Activated T-helper 1 cell treated with anti-CD3 and anti-CD28 coated beads, Interleukin-12 subunit alpha, Interleukin-12 subunit beta, Interleukin-2, Interleukin-4 antibody, amounts not matched to agents 30 ng/mL and 10 ng/mL and 1 ng/mL, durations not matched to agents 14 hours and 24 hours and 36 hours (primary cell): ENCODE results near the gene TACSTD2. TPM values are rescaled to one million over a fixed set of nuclear protein-coding genes. Genes with fewer than 3 reads are reported as not detected.
A peak's percentile ranks its signal among the peaks of the same experiment; 100 is the strongest.
"Not testable (repeated sequence)": the region's sequence is repeated elsewhere in the genome, so short reads cannot be mapped to it uniquely, and the experiment has no call there.

Source experiments
- DNase-seq: peaks from one replicate; pipeline ENCODE4 v3.0.0; 2021; ENCODE audit warnings: low spot score
- H3K27ac Mint-ChIP-seq: one replicate; pipeline ENCODE4 v1.8.0; 2021; ENCODE audit warnings: mild to moderate bottlenecking, mixed read lengths
- H3K27me3 Mint-ChIP-seq: one replicate; pipeline ENCODE4 v1.8.0; 2022; ENCODE audit warnings: mild to moderate bottlenecking, moderate library complexity, mixed read lengths; ENCODE audit not compliant: insufficient read depth
- H3K36me3 Mint-ChIP-seq: one replicate; pipeline ENCODE4 v1.8.0; 2021; ENCODE audit warnings: low read depth, mixed read lengths
- H3K4me1 Mint-ChIP-seq: one replicate; pipeline ENCODE4 v1.8.0; 2021; ENCODE audit warnings: low read depth, mixed read lengths
- H3K4me3 Mint-ChIP-seq: one replicate; pipeline ENCODE4 v1.8.0; 2021; ENCODE audit warnings: mild to moderate bottlenecking, moderate library complexity, mixed read lengths
- H3K9me3 Mint-ChIP-seq: one replicate; pipeline ENCODE4 v1.8.0; 2021; ENCODE audit warnings: mixed read lengths
- intact Hi-C: fragments of 100-400 bp; cut with micrococcal nuclease; formaldehyde crosslinking; loops from one replicate; pipeline ENCODE4 v1.15.1; 2024
- total RNA-seq: library from RNA; stranded (reverse); gene quantifications from 2 replicates; pipeline ENCODE4 v1.2.3, GENCODE V29; 2022

Gene TACSTD2
- total RNA-seq, 1 donor from 2014 or later = not detected

DNA sequence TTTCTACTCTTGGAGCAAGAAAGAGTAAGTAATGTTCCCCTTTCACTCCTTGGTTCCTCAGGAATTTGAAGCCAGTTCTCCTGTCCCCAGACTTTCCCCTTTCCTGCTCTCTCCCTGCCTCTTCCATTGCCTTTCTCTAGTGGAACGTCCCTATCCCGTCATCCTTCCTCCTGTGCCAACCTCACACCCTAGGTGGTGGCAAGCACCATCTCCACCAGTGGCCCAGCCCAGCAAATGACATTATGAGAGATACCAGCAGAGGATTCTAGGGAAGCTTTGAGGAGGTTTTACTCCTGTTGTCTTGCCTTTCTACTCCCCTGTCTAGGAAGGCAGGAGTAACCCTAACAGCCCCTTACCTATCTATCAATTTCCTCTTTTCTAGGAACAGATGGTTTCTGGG, 8.1 kb upstream of the TACSTD2 start:
- H3K4me3 Mint-ChIP-seq = no peak overlapping the region
- no peak for DNase-seq
- intact Hi-C loops = no loop called here
- peaks cover 23% of the 10 kb centered on the region for H3K4me1 Mint-ChIP-seq
- peaks cover 2% of the 10 kb centered on the region for H3K36me3 Mint-ChIP-seq
- H3K9me3 Mint-ChIP-seq = no peaks in the 10 kb centered on the region
- H3K27ac Mint-ChIP-seq = no peak overlapping the region
- H3K27me3 Mint-ChIP-seq = peaks cover 62% of the 10 kb centered on the region

GRCh38 chr1:58584082-58584895, 7.2 kb upstream of the TACSTD2 start:
- no peak for DNase-seq
- Mint-ChIP-seq H3K27ac (peak overlapping the region; percentile 24), H3K4me1 (peaks cover 23% of the 10 kb centered on the region), H3K9me3 (no peaks in the 10 kb centered on the region), H3K4me3 (no peak overlapping the region), H3K27me3 (peaks cover 62% of the 10 kb centered on the region), H3K36me3 (peaks cover 2% of the 10 kb centered on the region)
- intact Hi-C loops = loop anchor here (1.0 kb wide), 1 partner anchor 10 kb away; no protein-coding TSS in a partner anchor

DNA sequence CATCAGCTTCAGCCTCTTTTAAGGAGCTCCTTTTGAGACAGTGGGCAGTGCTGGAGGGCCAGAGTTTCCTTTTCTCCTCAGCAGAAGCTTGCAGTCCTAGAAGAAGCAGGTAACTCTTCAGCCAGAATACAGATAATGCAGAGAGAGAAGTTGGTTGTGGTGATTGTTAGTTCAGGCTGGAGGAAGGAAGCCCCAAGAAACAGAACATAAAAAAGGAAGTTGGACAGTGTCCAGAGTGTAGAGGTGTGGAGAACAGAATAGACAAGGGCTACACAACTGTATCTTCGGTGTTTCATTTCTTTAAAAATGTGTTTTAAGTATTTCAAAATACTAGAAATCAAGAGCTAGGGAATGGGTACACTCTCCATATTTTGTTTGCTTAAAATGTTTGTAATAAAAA, 6.4 kb upstream of the TACSTD2 start:
- Mint-ChIP-seq H3K4me3 (no peak overlapping the region), H3K9me3 (no peaks in the 10 kb centered on the region), H3K27ac (no peak overlapping the region), H3K27me3 (peaks cover 60% of the 10 kb centered on the region), H3K4me1 (peaks cover 23% of the 10 kb centered on the region), H3K36me3 (peaks cover 2% of the 10 kb centered on the region)
- intact Hi-C loops = no loop called here
- no peak for DNase-seq

GRCh38 chr1:58582143-58582542, 5.1 kb upstream of the TACSTD2 start:
- DNase-seq, H3K36me3 Mint-ChIP-seq, H3K27ac Mint-ChIP-seq, H3K9me3 Mint-ChIP-seq, H3K4me3 Mint-ChIP-seq, intact Hi-C loops: not testable (repeated sequence)
- peaks cover 66% of the 10 kb centered on the region for H3K27me3 Mint-ChIP-seq
- H3K4me1 Mint-ChIP-seq = peaks cover 29% of the 10 kb centered on the region

DNA sequence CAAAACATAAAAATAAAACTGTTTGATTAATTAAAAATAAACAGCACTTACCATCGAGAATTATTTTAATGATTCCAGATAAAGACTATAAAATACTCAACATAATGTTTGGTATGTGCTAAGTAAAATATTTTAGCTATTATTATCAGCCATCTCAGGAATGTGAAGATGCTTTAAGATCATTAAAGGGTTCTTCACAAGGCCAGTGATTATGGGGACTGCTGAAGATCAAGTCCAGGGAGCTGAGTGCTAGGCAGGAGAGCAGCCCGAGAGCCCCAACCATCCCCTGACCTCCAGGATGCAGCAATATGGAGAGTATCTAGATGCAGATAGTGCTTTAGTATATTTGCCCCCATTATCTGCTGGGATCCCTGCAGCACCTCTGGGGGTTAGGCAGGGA, 4.6 kb upstream of the TACSTD2 start:
- H3K36me3 Mint-ChIP-seq = peaks cover 3% of the 10 kb centered on the region
- peaks cover 64% of the 10 kb centered on the region for H3K27me3 Mint-ChIP-seq
- no peak overlapping the region for H3K4me3 Mint-ChIP-seq
- H3K9me3 Mint-ChIP-seq = no peaks in the 10 kb centered on the region
- H3K27ac Mint-ChIP-seq = no peak overlapping the region
- H3K4me1 Mint-ChIP-seq = peaks cover 29% of the 10 kb centered on the region
- intact Hi-C loops = no loop called here
- no peak for DNase-seq

- Mint-ChIP-seq H3K36me3 (peaks cover 6% of the 10 kb centered on the region), H3K4me1 (peaks cover 37% of the 10 kb centered on the region)
These were observed 3.1 kb upstream of the TACSTD2 start for GRCh38 chr1:58580186-58580585.

DNA sequence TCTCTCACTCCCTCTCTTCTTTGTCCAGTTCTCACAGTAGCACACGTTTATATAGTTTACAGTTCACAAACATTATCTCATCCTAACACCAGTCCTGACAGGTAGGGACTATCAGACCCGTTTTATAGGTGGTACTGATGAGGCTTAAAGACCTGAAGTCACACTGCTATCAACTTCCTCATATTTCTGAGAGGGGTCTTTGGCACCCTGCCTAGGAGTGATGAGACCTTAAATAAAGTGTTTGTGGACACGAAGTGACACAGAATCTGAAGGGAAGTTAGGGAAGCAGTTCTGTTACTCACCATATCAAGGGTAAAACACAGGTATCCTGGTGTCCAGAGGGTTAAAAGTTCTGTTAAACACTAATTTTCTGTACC, 590 bp upstream of the TACSTD2 start:
- intact Hi-C loops = loop anchor here (10.0 kb wide), 1 partner anchor 1153 kb away; the partner anchor contains the start of gene DAB1
- H3K27ac Mint-ChIP-seq = peak overlapping the region; percentile 84
- peaks cover 61% of the 10 kb centered on the region for H3K27me3 Mint-ChIP-seq
- peaks cover 40% of the 10 kb centered on the region for H3K4me1 Mint-ChIP-seq
- peak overlapping the region; percentile 53 for H3K4me3 Mint-ChIP-seq
- DNase-seq = no peak
- no peaks in the 10 kb centered on the region for H3K9me3 Mint-ChIP-seq
- H3K36me3 Mint-ChIP-seq = peaks cover 8% of the 10 kb centered on the region

More at GRCh38 chr1:58580186-58580585, 3.1 kb upstream of the TACSTD2 start:
- peaks cover 67% of the 10 kb centered on the region for H3K27me3 Mint-ChIP-seq
- DNase-seq = no peak
- no peak overlapping the region for H3K27ac Mint-ChIP-seq
- no peak overlapping the region for H3K4me3 Mint-ChIP-seq
- H3K9me3 Mint-ChIP-seq = no peaks in the 10 kb centered on the region
- intact Hi-C loops = no loop called here

DNA sequence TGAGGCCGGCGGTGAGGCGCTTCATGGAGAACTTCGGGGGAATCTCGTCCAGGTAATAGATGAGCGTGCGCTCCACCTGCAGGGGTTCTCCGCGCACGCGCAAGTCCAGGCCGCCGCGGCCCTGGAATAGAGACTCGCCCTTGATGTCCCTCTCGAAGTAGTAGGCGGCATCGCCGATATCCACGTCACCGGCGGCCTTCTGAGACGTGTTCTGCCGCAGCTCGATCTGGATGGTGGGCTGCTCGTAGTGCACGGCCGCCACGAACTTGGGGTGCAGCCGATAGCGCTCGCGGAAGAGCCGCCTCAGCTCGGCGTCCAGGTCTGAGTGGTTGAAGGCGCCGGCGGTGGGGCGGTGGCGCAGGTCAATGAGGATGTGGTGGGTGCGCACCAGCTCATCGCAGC, 726 bp downstream of the TACSTD2 start:
- intact Hi-C loops = loop anchor here (10.0 kb wide), 1 partner anchor 1152 kb away; the partner anchor contains the start of gene DAB1
- no peak for DNase-seq
- Mint-ChIP-seq H3K27ac (peak overlapping the region; percentile 55), H3K4me1 (peaks cover 44% of the 10 kb centered on the region), H3K27me3 (peaks cover 73% of the 10 kb centered on the region), H3K4me3 (peak overlapping the region; percentile 77), H3K9me3 (no peaks in the 10 kb centered on the region), H3K36me3 (peaks cover 8% of the 10 kb centered on the region)

- H3K9me3 Mint-ChIP-seq = no peaks in the 10 kb centered on the region
- peak overlapping the region; percentile 77 for H3K4me3 Mint-ChIP-seq
- H3K4me1 Mint-ChIP-seq = peaks cover 44% of the 10 kb centered on the region
- H3K36me3 Mint-ChIP-seq = peaks cover 8% of the 10 kb centered on the region
- intact Hi-C loops = loop anchor here (10.0 kb wide), 1 partner anchor 1151 kb away; the partner anchor contains the start of gene DAB1
- peak overlapping the region; percentile 55 for H3K27ac Mint-ChIP-seq
- peaks cover 71% of the 10 kb centered on the region for H3K27me3 Mint-ChIP-seq
- DNase-seq = no peak
These were observed 1.3 kb downstream of the TACSTD2 start for GRCh38 chr1:58575551-58576324.

- Mint-ChIP-seq H3K4me1 (peaks cover 44% of the 10 kb centered on the region), H3K27me3 (peaks cover 74% of the 10 kb centered on the region), H3K27ac (no peak overlapping the region), H3K9me3 (no peaks in the 10 kb centered on the region), H3K4me3 (no peak overlapping the region), H3K36me3 (peaks cover 8% of the 10 kb centered on the region)
- no peak for DNase-seq
- intact Hi-C loops = loop anchor here (1.0 to 10.0 kb wide), 2 partner anchors 9 to 1150 kb away; partner anchors contain the start of gene DAB1
These were observed 2.2 kb downstream of the TACSTD2 start for GRCh38 chr1:58574816-58575215.

- Mint-ChIP-seq H3K36me3 (peaks cover 8% of the 10 kb centered on the region), H3K9me3 (no peaks in the 10 kb centered on the region), H3K27me3 (peaks cover 74% of the 10 kb centered on the region), H3K27ac (peak overlapping the region; percentile 26), H3K4me3 (peak overlapping the region; percentile 41), H3K4me1 (peaks cover 44% of the 10 kb centered on the region)
- peak; percentile 67 for DNase-seq
- intact Hi-C loops = loop anchor here (1.0 to 10.0 kb wide), 5 partner anchors 10 to 1149 kb away; partner anchors contain the start of genes DAB1 and OMA1
These were observed 3.1 kb downstream of the TACSTD2 start for GRCh38 chr1:58573705-58574591.

DNA sequence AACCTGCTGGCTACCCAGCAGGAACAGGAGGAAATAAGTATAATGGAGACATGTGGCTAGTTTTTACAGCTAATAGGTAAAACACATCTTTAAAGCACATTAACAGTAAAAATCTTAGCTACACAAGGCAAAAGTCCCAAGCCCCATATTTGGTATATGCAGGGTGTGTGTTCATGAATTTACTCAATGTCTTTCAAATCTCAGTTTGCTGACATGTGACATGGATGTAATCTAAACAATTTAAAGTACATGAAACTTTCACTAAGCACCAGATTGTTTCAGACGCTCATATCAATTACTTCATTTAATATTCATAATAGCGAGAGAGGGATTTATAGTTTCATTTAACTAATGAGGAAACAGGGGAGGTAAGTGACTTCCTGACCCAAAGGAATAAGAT, 3.9 kb downstream of the TACSTD2 start:
- peaks cover 8% of the 10 kb centered on the region for H3K36me3 Mint-ChIP-seq
- H3K4me3 Mint-ChIP-seq = no peak overlapping the region
- H3K27me3 Mint-ChIP-seq = peaks cover 74% of the 10 kb centered on the region
- H3K27ac Mint-ChIP-seq = no peak overlapping the region
- H3K4me1 Mint-ChIP-seq = peaks cover 44% of the 10 kb centered on the region
- intact Hi-C loops = loop anchor here (1.0 to 10.0 kb wide), 4 partner anchors 27 to 1148 kb away; partner anchors contain the start of genes DAB1 and OMA1
- no peak for DNase-seq
- no peaks in the 10 kb centered on the region for H3K9me3 Mint-ChIP-seq
